Osteocyte (in vitro differentiated cells): ENCODE results near the gene RASD2. TPM values are rescaled to one million over a fixed set of nuclear protein-coding genes. Genes with fewer than 3 reads are reported as not detected.

ENCODE experiments used
- DNase-seq: peaks from one replicate; pipeline ENCODE4 v3.0.0; 2021; ENCODE audit warnings: mixed read lengths; ENCODE audit not compliant: unreplicated experiment; ENCODE audit errors: extremely low spot score
- H3K27ac Mint-ChIP-seq: one replicate; pipeline ENCODE4 v1.8.0; 2021; ENCODE audit warnings: mild to moderate bottlenecking, mixed read lengths; ENCODE audit not compliant: unreplicated experiment
- H3K27me3 Mint-ChIP-seq: one replicate; pipeline ENCODE4 v1.8.0; 2021; ENCODE audit warnings: mixed read lengths; ENCODE audit not compliant: unreplicated experiment
- H3K36me3 Mint-ChIP-seq: one replicate; pipeline ENCODE4 v1.8.0; 2021; ENCODE audit warnings: mixed read lengths; ENCODE audit not compliant: unreplicated experiment
- H3K4me1 Mint-ChIP-seq: one replicate; pipeline ENCODE4 v1.8.0; 2021; ENCODE audit warnings: mixed read lengths; ENCODE audit not compliant: unreplicated experiment
- H3K4me3 Mint-ChIP-seq: one replicate; pipeline ENCODE4 v1.8.0; 2021; ENCODE audit warnings: mild to moderate bottlenecking, moderate library complexity, mixed read lengths; ENCODE audit not compliant: unreplicated experiment
- H3K9me3 Mint-ChIP-seq: one replicate; pipeline ENCODE4 v1.8.0; 2021; ENCODE audit warnings: mixed read lengths; ENCODE audit not compliant: unreplicated experiment
- CTCF ChIP-seq: fragments of 200-600 bp; sonication (generic); IDR thresholded peaks from 2 replicates; pipeline ENCODE4 v1.5.0; 2021; ENCODE audit warnings: antibody characterized with exemption, mild to moderate bottlenecking, moderate library complexity
- total RNA-seq: library from RNA; stranded (reverse); gene quantifications from 2 replicates; pipeline ENCODE4 v1.2.1, GENCODE V29; 2021

The RASD2 gene
- total RNA-seq, 1 donor from 2014 or later: not detected

GRCh38 chr22:35516723-35517122 lies 23.9 kb upstream of the RASD2 start:
- H3K4me1 Mint-ChIP-seq: no peaks in the 10 kb centered on the region
- H3K36me3 Mint-ChIP-seq: no peaks in the 10 kb centered on the region
- H3K27me3 Mint-ChIP-seq: peaks cover 64% of the 10 kb centered on the region
- TF ChIP-seq CTCF: no peak
- no peak overlapping the region for H3K27ac Mint-ChIP-seq
- H3K9me3 Mint-ChIP-seq: no peaks in the 10 kb centered on the region
- no peak overlapping the region for H3K4me3 Mint-ChIP-seq
- no peak for DNase-seq

- no peak for TF ChIP-seq CTCF
Observed at GRCh38 chr22:35517207-35517606, 23.4 kb upstream of the RASD2 start.

GRCh38 chr22:35517769-35518530 lies 22.7 kb upstream of the RASD2 start:
- no peak for TF ChIP-seq CTCF
- Mint-ChIP-seq H3K4me1 (no peaks in the 10 kb centered on the region), H3K27me3 (peaks cover 75% of the 10 kb centered on the region), H3K9me3 (no peaks in the 10 kb centered on the region), H3K4me3 (no peak overlapping the region), H3K27ac (no peak overlapping the region), H3K36me3 (no peaks in the 10 kb centered on the region)
- DNase-seq: no peak

More at GRCh38 chr22:35517207-35517606, 23.4 kb upstream of the RASD2 start:
- no peak overlapping the region for H3K4me3 Mint-ChIP-seq
- no peaks in the 10 kb centered on the region for H3K36me3 Mint-ChIP-seq
- peaks cover 69% of the 10 kb centered on the region for H3K27me3 Mint-ChIP-seq
- no peak for DNase-seq
- H3K4me1 Mint-ChIP-seq: no peaks in the 10 kb centered on the region
- H3K9me3 Mint-ChIP-seq: no peaks in the 10 kb centered on the region
- H3K27ac Mint-ChIP-seq: no peak overlapping the region

- DNase-seq: no peak
- Mint-ChIP-seq H3K27me3 (peaks cover 75% of the 10 kb centered on the region), H3K4me1 (no peaks in the 10 kb centered on the region)
Observed at GRCh38 chr22:35518811-35519210, 21.8 kb upstream of the RASD2 start.

More at GRCh38 chr22:35518811-35519210, 21.8 kb upstream of the RASD2 start:
- Mint-ChIP-seq H3K27ac (no peak overlapping the region), H3K4me3 (no peak overlapping the region), H3K36me3 (no peaks in the 10 kb centered on the region), H3K9me3 (no peaks in the 10 kb centered on the region)
- TF ChIP-seq CTCF: no peak
